ENCODE results near the gene BCAS1.

DNA sequence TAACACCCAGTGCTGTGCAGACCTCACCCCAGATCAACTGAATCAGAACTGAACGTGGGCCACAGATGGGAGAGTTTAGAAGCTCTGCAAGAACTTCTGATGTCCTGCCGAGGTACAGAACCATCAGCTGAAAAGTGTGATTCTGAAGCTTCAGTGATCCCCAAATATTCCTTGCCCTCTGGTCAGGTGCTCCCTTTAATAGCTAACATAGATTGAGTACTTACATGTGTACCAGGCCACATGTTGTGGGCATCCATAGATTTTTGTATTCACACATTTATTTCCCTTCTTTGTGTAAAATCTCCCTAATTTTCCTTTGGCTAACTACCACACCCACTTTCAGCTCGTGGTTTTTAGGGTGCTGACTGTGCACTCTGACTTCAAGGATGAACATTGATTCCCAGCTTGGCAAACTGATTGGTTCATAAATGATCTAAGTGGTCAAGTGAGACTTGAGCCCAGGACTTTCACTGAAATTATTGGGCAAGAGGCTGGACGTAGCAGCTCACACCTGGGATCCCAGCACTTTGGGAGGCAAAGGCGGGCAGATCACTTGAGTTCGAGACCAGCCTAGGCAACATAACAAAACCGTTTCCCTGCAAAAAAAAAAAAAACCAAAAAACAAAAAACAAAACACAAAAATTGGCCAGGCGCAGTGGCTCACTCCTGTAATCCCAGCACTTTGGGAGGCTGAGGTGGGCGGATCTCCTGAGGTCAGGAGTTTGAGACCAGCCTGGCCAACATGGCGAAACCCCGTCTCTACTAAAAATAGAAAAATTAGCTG is 162.2 kb downstream of the BCAS1 start:
- TF ChIP-seq POLR2AphosphoS5 (IDR thresholded peaks at IDR 0.05; ENCODE audit: low read depth) (no peak), GABPA (IDR thresholded peaks at IDR 0.05; ENCODE audit: low read depth) (no peak), REST (IDR thresholded peaks at IDR 0.05; ENCODE audit: insufficient replicate concordance, low read depth) (no peak), SPI1 (IDR thresholded peaks at IDR 0.05; ENCODE audit: borderline replicate concordance, low read depth) (no peak)
- TF ChIP-seq, protein P1, sequence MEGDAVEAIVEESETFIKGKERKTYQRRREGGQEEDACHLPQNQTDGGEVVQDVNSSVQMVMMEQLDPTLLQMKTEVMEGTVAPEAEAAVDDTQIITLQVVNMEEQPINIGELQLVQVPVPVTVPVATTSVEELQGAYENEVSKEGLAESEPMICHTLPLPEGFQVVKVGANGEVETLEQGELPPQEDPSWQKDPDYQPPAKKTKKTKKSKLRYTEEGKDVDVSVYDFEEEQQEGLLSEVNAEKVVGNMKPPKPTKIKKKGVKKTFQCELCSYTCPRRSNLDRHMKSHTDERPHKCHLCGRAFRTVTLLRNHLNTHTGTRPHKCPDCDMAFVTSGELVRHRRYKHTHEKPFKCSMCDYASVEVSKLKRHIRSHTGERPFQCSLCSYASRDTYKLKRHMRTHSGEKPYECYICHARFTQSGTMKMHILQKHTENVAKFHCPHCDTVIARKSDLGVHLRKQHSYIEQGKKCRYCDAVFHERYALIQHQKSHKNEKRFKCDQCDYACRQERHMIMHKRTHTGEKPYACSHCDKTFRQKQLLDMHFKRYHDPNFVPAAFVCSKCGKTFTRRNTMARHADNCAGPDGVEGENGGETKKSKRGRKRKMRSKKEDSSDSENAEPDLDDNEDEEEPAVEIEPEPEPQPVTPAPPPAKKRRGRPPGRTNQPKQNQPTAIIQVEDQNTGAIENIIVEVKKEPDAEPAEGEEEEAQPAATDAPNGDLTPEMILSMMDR (IDR thresholded peaks at IDR 0.05; ENCODE audit: insufficient read depth, low read length) = no peak
